GM18499 (cell line): ENCODE measurements around the gene MGAT5.
"Not testable (repeated sequence)": the region's sequence is repeated elsewhere in the genome, so short reads cannot be mapped to it uniquely, and the experiment has no call there.

ENCODE experiments used
- ATAC-seq: cut with Tn5 transposase; IDR thresholded peaks from one replicate; pipeline ENCODE4 v1.9.1; 2021; ENCODE audit warnings: moderate number of reproducible peaks; ENCODE audit not compliant: insufficient read depth, unreplicated experiment

MGAT5 gene

DNA sequence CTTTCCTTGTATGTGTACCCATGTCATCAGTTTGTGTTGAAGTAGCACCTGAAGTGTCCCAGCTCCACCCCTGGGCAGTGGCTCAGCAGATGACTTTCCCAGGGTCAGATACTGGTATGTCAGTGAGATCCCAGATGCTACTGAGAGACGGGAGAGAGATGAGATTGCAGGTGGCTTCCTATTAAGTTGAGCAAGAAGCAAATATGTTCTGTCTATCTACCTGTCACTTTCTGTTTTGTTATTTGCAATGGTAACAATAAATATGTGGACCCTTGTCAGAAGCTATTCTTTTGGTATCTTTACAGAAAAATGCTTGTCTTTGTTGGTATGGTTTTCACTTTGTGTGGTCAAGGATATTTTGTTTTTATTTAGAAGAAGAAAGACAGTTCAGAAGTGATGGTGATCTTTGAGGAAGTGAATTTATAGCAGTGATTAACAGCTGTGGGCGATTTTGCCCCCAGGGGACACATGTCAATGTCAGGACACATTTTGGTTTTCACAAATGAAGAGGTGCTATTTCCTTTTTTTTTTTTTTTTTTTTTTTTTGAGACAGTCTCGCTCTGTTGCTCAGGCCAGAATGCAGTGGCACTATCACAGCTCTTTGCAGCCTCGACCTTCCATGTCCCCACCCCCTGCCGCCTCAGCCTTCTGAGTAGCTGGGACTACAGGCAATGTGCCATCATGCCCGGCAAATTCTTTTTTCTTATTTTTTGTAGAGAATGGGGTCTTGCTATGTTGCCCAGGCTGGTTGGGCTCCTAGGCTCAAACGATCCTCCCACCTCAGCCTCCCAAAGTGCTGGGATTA, 21.4 kb downstream of the MGAT5 start:
- ATAC-seq, result peak; percentile 90

DNA sequence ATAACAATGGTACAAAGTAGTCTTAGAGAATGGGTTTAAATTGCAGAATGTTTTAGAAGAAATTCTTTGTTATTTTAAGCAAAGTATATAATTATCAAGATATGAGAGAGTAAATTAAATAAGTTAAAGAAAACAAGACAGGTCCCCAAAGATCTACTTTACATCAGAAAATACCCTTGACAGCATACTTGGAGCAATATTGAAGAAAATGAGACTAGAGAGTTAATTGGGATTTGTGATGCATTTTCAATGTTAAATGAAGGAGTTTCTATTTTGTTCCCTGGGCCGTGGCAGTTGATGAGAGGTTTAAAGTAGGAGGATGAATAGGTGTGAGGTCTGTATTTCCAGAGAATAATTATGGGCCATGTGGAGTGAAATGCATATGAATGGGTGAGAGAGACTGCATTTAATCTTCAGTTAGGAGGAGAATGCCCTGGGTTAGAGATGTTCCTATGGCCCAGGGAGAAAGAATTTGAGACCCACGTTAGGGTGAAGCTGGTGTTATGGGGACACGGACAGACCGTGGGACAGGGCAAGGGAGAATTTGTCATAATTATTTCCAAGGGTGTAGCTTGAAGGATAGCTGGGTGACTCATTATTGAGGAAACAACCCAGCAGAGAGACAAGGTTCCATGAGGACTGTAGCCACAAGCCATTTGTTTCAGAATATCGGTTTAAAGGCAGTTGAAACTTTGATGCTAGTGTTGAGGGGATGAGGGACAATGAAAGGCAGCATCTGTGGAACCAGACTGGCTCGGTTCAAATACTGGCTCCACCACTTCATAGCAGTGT, 22.7 kb downstream of the MGAT5 start:
- no peak for ATAC-seq

DNA sequence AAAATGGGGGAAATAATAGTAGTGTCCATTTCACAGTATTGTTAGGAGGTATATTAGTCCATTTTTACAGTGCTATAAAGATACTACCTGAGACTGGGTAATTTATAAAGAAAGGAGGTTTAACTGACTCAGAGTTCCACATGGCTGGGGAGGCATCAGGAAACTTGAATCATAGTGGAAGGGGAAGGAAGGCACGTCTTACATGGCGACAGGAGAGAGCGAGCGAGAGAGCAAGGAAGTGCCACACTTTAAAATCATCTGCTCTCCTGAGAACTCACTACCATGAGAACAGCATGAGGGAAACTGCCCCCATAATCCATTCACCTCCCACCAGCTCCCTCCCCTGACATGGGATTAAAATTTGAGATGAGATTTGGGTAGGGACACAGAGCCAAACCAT, 23.4 kb downstream of the MGAT5 start:
- no peak for ATAC-seq

DNA sequence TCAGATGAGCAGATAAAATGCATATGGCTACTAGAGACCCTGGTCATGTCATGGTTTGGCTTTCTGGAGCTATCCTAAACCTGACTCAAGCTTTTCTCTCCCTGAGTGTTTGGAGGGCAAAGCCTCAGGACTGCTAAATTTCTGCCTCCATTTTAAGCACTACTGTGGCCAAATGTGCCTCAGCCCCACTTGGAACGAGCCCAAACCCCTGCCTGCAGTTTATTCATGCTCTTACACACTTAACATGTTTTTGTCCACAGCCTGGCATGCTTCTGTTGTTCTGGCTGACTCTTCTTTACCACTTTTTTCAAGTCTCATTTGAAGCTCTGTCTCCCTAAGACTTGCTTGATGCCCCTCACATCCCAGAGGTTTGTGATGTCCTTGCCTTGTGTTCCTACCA, 24.7 kb downstream of the MGAT5 start:
- no peak for ATAC-seq

DNA sequence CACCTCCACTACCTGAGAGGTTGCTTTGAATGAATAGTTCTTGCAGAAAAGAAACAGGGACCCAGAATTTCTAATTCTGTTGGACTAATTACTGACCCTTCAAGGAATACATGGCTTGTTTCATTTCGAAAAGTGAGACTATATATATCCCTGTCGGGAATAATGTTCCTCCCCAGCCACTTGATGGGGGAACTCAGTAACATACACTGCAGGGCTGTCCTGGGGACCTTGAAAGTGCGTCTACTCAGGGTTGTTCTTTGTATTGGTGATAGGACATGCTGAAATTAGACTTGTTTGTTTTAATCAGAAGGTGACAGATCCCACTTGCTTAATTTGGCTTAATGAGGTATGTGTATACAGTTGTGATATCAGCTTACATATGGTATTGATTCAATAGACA, 25.5 kb downstream of the MGAT5 start:
- ATAC-seq, result no peak

DNA sequence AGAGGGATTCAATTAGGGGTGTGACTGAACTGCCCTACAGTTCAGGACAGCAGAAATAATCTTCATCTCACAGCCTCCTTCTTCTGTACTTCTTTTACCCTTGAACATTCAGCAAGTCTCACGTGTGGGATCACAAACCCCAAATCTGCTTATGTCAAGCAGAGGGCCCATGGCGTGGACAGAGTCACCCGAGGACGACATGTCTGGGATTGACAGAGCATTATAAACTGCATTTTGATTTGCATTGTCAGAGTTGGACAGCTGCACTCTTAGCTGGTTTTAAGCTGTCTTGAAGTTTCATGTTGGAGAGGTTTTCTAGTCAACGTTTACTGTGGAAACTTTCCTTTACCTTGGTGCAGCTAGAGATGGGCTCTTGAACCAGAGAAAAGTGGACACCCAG, 26.4 kb downstream of the MGAT5 start:
- no peak for ATAC-seq

DNA sequence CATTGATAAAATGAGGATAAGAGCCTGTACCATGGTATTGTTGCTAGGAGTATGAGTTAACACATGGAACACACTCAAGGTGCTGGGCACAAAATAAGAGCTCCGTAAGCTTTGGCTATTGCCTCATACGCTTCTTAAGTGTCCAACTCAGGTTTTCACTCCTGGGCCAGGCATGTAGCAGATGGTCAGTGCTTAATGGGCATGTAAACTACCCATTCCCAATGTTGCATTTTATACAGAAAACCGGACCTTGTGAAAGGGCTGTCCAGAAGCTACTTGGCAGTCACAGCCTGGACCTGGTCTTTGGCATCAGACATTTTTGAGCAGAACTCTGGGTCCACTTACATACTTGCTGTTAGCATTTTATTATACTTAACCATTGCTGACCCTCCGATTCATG, 26.9 kb downstream of the MGAT5 start:
- ATAC-seq, result no peak

DNA sequence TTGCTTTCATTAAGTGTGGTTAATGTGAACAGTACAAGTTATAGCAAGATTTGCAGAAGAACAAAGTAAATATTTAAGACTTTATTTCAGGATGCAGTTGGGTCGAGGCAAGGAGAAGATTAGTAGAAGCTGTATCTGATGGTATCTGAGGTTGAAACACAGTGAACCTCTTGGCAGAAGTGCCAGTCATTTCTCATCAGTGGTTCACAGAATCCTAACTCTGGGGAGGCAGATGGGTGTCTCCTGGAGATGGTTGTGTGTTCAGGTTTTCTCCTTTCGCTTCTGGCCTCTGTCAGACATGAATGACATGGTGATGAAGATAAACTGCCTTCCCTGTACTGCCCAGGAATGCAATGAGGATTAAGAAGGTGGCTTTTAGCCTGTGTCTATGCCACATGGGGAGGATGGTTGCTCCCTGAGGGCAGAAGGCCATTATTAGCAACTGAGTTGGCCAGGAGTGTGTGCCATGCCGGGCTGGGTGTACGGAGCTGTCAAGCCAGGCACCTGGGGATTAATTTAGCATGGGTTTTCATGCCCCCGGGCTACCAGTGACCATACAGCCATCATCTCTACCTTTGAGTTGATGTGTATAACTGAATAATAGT, 28.0 kb downstream of the MGAT5 start:
- no peak for ATAC-seq

DNA sequence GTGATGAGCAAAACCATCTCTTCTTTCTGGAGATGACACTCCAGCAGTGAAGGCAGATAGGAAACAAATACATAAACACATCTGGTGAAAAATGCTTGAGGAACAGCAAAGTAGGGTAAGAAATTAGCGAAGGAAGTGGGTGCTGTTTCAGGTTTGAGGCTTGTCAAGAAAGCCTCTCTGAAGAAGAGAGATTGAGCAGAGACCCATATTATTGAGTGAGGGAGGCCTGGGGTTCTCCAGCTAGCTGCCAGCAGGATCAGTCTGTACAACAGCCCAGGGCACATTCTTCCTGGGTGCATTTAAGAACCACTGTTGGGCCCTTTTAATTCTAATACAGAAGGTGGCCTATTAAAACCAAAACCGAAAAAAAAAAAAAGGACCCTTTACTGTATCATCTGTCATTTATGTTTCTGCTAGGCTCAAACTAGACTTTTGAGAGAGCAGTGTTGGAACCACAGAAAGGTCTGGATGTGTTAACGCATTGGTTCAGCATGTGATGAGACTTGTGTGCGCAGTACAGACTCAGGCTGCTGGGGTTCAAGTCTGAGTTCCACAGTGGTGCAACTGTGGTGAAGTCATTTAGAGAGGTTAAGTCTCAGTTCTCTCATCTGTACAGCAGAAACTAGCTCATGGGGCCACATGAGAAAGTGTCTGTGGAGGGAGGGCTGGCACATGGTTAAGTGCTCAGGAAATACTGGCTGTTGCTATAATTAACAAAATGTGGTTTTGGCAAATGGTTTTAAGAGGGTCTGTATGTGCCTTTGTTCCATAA, 28.9 kb downstream of the MGAT5 start:
- peak; percentile 87 for ATAC-seq

DNA sequence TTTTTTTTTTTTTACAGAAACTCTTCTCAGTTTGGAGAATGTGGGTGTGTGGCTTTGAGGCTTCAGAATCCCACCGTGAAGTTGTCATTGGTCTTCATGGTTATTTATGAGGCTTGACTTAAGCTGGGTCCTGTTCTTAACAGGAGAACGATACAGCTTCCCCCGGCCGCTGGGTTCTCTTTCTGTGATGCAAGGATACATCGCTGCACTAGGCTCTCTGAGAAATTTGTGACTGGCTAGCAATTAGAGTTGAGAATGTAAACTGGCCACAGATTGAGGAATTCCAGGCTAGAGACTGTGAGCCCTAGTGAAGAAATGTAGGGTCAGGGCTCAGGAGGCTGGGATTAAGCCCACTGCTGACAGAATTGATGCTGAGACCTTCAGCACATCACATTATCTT, 29.8 kb downstream of the MGAT5 start:
- no peak for ATAC-seq

DNA sequence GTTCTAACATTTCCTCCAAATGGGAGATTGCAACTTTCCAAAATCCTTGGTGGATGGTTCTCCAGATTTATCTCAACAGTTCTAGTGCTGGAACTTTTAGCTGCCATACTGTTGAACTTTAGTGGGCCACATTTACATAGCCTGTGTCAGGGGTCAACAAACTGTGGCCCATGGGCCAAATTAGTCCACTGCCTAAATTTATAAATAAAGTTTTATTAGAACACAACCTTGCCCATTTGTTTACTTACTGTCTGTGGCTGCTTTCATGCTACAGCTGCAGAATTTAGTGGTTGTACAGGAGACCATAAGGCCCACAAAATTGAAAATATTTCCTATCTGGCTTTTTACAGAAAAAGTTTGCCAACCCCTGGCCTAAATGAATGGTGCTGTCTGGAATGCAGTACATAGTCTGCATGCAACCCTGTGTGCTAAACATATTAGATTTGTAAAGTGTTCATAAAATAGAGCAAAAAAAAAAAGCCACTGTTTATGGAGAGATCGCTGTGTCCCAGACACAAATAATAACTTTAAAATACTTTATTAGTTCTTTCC, 30.3 kb downstream of the MGAT5 start:
- ATAC-seq, result no peak

DNA sequence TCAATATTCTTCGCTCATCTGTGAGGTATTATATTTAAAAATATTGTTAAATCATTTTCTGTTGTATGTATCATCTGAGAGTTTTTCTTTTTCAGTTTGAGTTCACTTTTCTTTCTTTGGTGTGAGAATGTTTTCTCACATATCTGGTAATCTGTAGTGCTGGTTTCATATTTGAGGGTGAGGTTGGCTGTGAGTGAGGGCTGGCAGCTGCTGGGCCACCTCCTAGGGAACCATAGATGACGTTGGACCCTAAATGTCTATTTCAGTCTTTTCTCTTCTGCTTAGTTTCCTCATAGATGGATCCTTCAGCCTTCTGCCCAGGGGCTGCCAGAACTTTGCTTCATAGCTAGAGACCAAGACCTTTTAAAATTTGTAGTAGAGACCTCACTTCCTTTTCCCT, 33.5 kb downstream of the MGAT5 start:
- peak; percentile 28 for ATAC-seq

DNA sequence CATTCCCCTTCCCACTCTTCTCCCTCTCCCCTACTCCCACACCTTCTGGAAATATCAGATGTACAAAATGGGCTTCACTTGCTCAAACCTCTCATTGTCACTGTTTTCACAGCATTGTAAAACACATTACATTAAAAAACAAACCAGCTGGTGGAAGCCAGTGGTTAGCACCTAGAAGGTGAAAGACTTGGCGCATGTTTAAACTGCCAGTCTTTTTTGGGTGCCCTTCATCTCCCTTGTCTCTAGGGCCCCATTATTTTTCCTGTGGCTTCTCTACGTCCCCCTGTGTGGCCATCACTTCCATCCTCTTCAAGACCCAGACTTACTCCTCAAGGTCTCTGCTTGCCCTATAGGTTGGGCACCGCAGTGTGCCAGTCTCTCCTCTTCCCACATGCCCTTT, 34.9 kb downstream of the MGAT5 start:
- no peak for ATAC-seq

DNA sequence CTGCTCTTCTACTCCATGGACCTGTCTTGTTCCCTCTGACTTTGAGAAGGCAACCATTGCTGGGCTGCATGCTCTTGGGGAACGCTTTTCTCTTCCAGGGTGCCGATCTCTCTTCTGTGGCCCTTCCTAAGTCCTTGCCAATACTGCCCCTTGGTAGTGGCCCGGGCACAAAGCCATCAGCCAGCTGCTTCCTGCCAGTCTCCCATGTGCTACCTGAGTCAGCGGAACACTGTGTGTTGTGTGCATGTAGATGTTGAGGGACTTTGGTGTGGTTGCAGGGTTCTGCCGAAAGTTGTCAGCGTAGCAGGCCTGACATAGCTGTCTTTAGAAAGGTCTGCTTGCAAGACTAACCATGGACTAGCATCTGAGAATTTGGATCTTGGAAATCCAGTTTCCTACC, 35.4 kb downstream of the MGAT5 start:
- ATAC-seq, result no peak

DNA sequence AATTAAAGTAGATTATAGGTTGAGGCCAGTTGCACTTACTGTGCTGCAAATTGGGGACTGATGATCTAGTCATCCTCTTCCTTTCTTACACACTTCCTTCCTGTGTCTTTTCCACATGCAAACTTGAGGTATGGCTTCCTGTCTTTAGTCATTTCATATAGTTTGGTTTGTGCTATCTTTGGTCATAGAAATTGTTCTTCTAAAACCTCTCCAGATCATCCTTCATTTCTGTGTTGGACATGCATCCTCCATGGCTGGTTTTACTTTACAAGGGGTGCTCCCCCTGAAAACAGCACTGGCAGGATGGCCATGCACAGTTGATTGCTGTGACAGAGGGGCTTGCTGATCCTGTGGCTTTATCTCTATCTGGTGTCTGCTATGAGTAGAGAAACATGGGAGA, 36.5 kb downstream of the MGAT5 start:
- peak; percentile 47 for ATAC-seq

DNA sequence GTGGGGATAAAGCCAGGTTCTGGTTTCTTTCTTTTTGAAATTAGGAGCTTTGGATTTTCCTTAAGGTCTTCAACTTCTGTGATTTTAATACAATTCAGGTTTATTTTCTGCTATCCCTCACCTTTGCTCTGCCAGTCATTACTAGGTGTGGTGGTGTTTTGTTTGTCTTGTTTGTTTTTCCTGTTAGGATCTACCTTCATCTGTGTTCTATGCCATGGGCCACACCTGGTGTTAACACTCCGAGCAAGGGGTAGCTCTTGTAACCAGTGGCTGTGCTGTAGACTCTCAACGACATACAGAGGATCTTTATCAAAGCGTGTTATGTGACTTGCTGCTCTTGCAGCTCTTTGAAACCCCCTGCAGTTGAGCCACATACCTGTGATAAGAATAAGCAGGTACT, 38.6 kb downstream of the MGAT5 start:
- no peak for ATAC-seq

DNA sequence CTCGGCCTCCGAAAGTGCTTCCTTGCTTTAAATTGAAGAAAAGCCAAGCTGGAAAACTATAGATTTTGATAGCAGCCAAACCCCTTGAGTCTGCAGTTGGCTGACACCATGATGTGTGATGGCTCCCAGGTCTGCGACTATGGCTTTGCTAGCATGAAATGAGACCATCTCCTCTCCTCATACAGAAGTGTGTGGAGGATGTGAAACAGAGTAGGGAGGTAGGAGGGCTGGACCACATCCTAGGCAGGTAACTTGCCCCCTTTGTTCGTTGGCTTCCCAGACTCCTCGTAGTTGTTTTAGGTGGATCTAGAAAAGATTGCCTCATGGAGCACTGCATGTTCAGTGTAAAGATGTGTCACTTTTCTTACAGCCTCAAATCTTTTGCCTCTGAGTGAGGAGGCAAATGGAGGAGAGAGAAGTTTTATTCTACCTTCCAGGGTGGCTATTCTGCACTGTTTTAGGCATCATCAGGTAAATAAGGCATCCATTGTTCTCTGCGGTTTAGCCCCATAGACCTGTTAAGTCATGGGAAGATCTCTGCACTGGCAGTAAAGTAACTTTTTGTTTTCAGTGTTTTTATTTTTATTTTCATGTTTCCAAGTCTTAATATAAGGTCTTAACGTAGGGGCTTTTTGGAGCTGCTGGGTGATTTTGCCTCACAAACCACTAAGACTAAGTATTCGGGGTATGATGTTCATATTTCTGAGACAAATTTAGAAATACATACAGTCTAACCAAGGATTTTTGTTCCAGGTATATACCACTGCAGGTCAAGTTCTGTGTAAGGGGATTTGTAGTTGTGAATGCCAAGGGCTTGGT, 40.1 kb downstream of the MGAT5 start:
- no peak for ATAC-seq

DNA sequence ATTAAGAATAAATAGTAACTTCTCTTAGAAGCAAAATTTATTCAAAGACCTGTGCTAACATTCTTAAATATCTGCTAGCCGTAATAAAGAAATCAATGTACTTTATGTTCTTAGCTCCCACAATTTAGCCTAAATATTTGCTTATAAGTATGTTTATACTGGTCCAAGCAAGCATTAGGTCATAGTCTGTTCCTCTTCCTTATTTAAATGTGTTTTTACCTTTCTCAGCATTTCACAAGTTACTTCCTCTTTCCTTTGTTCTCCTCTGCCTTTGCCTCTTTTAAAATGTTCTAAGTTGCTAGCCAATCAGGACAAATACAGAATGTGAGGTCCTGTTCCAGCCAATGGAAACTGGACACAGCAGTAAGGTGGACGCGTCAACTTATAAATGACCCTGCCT, 40.7 kb downstream of the MGAT5 start:
- ATAC-seq, result not testable (repeated sequence)

DNA sequence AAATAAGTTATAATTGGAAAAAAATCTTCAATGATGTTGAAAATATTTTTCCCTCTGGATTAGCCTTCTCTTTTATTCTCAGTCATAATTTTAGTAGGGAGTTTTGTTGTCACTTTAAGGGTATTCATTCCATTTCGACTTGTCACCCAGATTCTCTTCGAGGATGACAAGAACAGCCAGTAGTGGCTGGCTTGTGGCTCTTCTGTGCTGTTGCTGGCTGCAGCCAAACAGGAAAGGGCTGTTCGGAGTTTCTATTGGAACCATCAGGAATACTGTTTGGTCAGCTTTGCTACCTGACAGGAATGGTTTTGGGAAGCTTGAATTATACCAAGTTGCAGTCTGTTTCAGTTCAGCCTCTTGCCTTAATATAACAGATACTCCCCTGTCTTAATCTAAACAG, 41.6 kb downstream of the MGAT5 start:
- ATAC-seq, result no peak

DNA sequence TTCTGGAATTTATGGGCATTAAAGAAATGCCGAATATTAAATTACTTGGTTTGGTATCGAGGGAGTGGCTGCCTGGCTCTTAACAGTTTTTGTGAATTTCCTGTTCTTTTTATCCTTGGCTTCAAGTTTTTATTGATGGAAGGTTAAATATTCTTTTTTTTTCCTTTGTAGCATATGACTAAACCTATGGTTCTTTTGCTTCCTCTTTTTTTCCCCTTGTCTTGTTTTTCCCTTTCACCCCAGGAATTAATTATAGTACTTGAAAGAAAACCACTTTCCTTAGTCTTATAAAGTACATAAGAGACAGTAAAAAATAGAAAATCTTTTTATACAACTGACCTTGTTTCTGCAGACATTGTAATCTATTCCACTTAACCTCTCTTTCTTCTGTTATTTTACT, 42.4 kb downstream of the MGAT5 start:
- no peak for ATAC-seq
